ENCODE measurements around the gene HASPIN.

DNA sequence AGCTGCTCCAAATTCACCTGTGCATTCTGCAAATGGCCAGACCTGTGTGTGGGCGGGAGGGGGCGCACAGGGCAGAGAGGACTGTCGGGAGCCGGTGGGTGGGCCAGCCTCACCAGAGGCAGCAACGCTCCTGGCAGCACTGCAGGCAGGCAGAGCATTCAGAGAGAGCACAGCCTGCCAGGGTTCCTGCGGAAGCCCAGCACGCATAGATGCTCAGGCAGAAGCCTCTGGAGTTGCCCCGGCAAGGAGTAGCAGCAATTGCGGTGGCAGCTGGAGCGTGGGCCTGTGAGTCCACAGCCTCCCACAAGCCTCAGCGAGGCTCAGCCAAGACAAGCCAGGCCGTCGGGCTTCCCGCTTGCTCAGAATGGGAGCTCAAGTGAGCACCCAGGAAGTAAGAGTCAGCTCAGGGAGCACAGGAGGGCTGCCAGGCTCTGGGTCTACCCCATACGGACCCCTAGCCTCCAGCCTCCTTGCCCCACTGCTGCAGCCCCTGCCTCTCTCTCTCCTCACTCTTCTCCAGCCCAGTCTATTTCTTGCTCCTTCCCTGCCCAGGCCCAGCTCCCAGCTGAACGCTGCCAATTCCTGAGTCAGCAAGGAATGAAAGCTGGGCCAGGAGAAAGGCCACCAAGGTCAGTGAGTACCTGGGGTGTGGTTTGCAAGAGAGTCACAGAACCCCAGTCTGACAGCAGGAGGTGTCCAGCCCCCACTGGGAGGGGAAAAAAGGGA lies 45.4 kb upstream of the HASPIN start:
- TF ChIP-seq, protein P1, sequence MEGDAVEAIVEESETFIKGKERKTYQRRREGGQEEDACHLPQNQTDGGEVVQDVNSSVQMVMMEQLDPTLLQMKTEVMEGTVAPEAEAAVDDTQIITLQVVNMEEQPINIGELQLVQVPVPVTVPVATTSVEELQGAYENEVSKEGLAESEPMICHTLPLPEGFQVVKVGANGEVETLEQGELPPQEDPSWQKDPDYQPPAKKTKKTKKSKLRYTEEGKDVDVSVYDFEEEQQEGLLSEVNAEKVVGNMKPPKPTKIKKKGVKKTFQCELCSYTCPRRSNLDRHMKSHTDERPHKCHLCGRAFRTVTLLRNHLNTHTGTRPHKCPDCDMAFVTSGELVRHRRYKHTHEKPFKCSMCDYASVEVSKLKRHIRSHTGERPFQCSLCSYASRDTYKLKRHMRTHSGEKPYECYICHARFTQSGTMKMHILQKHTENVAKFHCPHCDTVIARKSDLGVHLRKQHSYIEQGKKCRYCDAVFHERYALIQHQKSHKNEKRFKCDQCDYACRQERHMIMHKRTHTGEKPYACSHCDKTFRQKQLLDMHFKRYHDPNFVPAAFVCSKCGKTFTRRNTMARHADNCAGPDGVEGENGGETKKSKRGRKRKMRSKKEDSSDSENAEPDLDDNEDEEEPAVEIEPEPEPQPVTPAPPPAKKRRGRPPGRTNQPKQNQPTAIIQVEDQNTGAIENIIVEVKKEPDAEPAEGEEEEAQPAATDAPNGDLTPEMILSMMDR (IDR thresholded peaks at IDR 0.05): no peak
- no peak for TF ChIP-seq POLR2A (IDR thresholded peaks at IDR 0.05)

Measured in heart left ventricle (tissue), 13 donors.